ENCODE data around the gene TMEM175. TPM values are rescaled to one million over a fixed set of nuclear protein-coding genes. Genes with fewer than 3 reads are reported as not detected.
"Not testable (repeated sequence)": the region's sequence is repeated elsewhere in the genome, so short reads cannot be mapped to it uniquely, and the experiment has no call there.

The TMEM175 gene
- total RNA-seq, 3 donors from 2014 or later, result 12.5 to 15.6 (median 14.7) TPM

- no peaks in the 10 kb centered on the region for H3K9me3 Mint-ChIP-seq
- ATAC-seq (peak in 1 of 2 donors; percentile 4), DNase-seq (no peak)
- H3K4me1 Mint-ChIP-seq (ENCODE audit: low read depth), result peaks cover 54% of the 10 kb centered on the region
- H3K36me3 Mint-ChIP-seq (ENCODE audit: insufficient read depth), result peaks cover 1% of the 10 kb centered on the region
- no peaks in the 10 kb centered on the region for H3K27me3 Mint-ChIP-seq (ENCODE audit: low read depth)
- H3K4me3 Mint-ChIP-seq, result peak overlapping the region; percentile 95
These were observed 883 bp upstream of the TMEM175 start for GRCh38 chr4:931194-931959.

DNA sequence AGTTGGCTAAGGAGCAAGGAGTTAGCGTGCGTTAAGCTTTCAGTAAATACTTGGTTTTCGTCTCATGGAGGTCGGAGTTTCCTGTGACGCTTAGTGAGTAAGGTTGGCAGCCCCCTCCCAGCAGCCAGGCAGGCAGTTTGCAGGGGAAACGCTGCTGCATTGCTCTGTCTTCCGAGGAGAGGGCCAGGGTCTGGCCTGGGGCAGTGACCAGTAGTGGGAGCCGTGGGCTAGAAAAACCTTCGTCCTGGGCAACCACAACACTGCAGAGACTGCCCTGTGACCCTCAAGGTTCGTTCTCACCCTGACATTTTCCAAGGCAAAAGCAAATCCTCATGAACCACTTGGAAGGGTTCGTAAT lies 432 bp downstream of the TMEM175 start:
- Mint-ChIP-seq H3K27me3 (ENCODE audit: low read depth) (no peaks in the 10 kb centered on the region), H3K4me3 (peak overlapping the region; percentile 95), H3K36me3 (ENCODE audit: insufficient read depth) (peaks cover 2% of the 10 kb centered on the region), H3K9me3 (no peaks in the 10 kb centered on the region), H3K4me1 (ENCODE audit: low read depth) (peaks cover 53% of the 10 kb centered on the region)
- peak; percentile 15 for DNase-seq
- ATAC-seq, result peak; percentile 25 to 44

DNA sequence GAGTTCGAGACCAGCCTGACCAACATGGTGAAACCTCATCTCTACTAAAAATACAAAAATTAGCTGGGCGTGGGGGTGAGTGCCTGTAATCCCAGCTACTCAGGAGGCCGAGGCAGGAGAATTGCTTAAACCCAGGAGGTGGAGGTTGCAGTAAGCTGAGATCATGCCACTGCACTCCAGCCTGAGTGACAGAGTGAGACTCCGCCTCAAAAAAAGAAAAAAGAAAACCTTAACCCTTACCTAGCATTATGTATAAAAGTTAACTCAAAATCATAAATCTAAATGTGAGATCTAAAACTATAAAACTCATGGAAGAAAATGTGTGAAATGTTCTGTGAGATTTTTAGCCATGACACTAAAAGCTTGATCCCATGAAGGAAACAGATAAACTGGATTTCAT lies 7.2 kb downstream of the TMEM175 start:
- H3K4me1 Mint-ChIP-seq (ENCODE audit: low read depth); DNase-seq; H3K27me3 Mint-ChIP-seq (ENCODE audit: low read depth); H3K9me3 Mint-ChIP-seq; H3K4me3 Mint-ChIP-seq; H3K36me3 Mint-ChIP-seq (ENCODE audit: insufficient read depth); ATAC-seq: not testable (repeated sequence)

DNA sequence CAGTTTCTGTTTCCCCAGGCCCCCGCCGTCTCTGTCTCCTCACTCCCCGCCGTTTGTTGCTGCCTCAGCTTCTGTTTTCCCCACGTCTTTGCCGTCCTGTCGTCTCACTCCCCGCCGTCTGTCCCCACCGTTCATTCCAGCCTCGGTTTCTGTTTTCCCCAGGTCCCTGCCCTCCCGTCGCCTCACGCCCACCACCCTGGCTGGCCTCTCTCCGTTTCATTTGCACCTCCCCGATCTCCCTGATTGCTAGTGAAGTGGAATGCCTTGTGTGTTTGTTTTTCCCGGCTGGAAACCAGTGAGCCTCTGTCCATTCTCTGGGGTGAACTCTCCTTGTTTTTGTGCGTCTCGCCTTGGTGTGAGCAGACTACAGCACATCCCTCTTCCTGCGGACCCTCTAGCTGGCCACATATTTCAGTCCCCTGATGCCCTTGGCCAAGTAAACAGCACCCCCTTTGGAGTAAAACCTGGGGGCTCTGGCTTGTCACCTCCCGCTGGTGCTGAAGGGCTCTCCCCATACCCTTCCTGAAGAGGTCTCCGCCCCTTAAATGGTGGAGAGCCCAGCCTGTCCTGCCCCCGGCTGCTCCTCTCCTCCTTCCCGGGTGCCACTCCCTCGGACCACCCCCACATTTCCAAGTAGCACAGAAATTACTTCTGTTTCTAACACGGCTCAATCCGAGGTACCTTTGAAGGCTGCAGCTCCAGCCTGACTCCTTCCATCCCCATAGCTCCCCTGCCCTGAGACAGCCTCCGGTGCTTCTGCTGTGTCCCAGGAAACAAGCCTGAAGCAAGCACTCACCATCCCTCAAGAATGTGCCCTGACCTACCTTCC lies 13.2 kb downstream of the TMEM175 start:
- Mint-ChIP-seq H3K4me1 (ENCODE audit: low read depth) (peaks cover 4% of the 10 kb centered on the region), H3K9me3 (no peaks in the 10 kb centered on the region), H3K4me3 (no peak overlapping the region), H3K36me3 (ENCODE audit: insufficient read depth) (no peaks in the 10 kb centered on the region), H3K27me3 (ENCODE audit: low read depth) (no peaks in the 10 kb centered on the region)
- ATAC-seq, result no peak
- no peak for DNase-seq

GRCh38 chr4:946103-946450 lies 13.8 kb downstream of the TMEM175 start:
- Mint-ChIP-seq H3K27me3 (ENCODE audit: low read depth) (no peaks in the 10 kb centered on the region), H3K4me1 (ENCODE audit: low read depth) (peaks cover 4% of the 10 kb centered on the region), H3K9me3 (no peaks in the 10 kb centered on the region), H3K4me3 (no peak overlapping the region), H3K36me3 (ENCODE audit: insufficient read depth) (no peaks in the 10 kb centered on the region)
- ATAC-seq (no peak), DNase-seq (no peak)

DNA sequence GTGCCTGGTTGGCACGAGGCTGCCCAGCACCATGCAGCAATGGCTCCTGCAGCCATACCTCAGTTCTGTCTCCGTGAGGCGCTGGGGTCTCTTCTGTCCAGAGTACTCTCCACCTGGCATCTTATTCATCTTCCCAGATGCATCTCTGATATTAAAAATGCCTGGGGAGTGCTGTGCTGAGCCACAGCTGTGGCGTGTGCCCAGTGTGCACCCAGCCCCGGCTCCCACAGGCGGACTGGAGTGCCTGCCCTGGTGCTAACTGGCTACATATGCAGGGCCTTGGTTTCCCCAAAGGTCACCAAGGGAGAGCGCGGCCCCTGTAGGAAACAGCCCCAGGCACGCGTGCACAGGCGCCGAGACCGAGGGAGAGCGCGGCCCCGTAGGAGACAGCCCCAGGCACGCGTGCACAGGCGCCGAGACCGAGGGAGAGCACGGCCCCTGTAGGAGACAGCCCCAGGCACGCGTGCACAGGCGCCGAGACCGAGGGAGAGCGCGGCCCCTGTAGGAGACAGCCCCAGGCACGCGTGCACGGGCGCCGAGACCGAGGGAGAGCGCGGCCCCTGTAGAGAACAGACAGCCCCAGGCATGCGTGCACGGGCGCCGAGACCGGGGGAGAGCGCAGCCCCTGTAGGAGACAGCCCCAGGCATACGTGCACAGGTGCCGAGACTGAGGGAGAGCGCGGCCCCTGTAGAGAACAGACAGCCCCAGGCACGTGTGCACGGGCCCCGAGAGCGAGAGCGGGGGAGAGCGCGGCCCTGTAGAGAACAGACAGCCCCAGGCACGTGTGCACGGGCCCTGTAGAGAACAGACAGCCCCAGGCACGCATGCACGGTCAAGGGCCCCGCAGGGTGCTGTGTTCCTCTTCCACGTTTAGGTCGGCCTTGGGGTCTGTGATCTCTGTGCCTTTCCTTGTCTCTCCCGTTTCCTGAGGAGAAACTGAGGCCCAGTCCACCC lies 14.5 kb downstream of the TMEM175 start:
- Mint-ChIP-seq H3K4me3 (no peak overlapping the region), H3K36me3 (ENCODE audit: insufficient read depth) (no peaks in the 10 kb centered on the region), H3K9me3 (no peaks in the 10 kb centered on the region), H3K4me1 (ENCODE audit: low read depth) (peaks cover 4% of the 10 kb centered on the region), H3K27me3 (ENCODE audit: low read depth) (no peaks in the 10 kb centered on the region)
- DNase-seq (no peak), ATAC-seq (no peak)

- no peak overlapping the region for H3K4me3 Mint-ChIP-seq
- peaks cover 2% of the 10 kb centered on the region for H3K36me3 Mint-ChIP-seq (ENCODE audit: insufficient read depth)
- no peak for ATAC-seq
- no peaks in the 10 kb centered on the region for H3K27me3 Mint-ChIP-seq (ENCODE audit: low read depth)
- no peak for DNase-seq
- no peaks in the 10 kb centered on the region for H3K9me3 Mint-ChIP-seq
- H3K4me1 Mint-ChIP-seq (ENCODE audit: low read depth), result peaks cover 4% of the 10 kb centered on the region
These were observed 15.3 kb downstream of the TMEM175 start for GRCh38 chr4:947491-947971.

GRCh38 chr4:948101-948935 lies 16.1 kb downstream of the TMEM175 start:
- H3K9me3 Mint-ChIP-seq, result no peaks in the 10 kb centered on the region
- peaks cover 2% of the 10 kb centered on the region for H3K36me3 Mint-ChIP-seq (ENCODE audit: insufficient read depth)
- DNase-seq, result no peak
- H3K4me1 Mint-ChIP-seq (ENCODE audit: low read depth), result peaks cover 4% of the 10 kb centered on the region
- no peak for ATAC-seq
- no peaks in the 10 kb centered on the region for H3K27me3 Mint-ChIP-seq (ENCODE audit: low read depth)
- no peak overlapping the region for H3K4me3 Mint-ChIP-seq

DNA sequence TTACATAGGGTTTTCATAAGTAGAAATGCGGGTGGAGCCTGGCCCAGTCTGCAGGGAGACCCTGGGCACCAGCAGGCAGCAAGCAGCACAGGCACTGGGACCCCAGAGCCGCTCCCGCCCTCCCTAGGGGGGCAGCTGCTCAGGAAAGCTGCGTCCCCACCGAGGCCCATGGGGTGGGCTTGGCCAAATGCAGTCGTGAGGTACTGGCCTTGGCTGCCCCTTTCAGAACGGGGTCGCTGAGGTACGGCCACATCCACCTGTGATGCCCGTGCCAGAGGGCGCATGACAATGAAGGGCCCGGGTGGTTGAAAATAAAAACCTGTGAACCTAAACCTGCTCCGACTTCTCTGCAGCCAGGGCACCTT lies 16.7 kb downstream of the TMEM175 start:
- Mint-ChIP-seq H3K9me3 (no peaks in the 10 kb centered on the region), H3K4me3 (no peak overlapping the region), H3K36me3 (ENCODE audit: insufficient read depth) (peaks cover 2% of the 10 kb centered on the region), H3K4me1 (ENCODE audit: low read depth) (peaks cover 4% of the 10 kb centered on the region), H3K27me3 (ENCODE audit: low read depth) (no peaks in the 10 kb centered on the region)
- ATAC-seq (no peak), DNase-seq (no peak)

GRCh38 chr4:949656-950055 lies 17.4 kb downstream of the TMEM175 start:
- Mint-ChIP-seq H3K4me3 (no peak overlapping the region), H3K9me3 (no peaks in the 10 kb centered on the region), H3K4me1 (ENCODE audit: low read depth) (peaks cover 4% of the 10 kb centered on the region), H3K27me3 (ENCODE audit: low read depth) (no peaks in the 10 kb centered on the region), H3K36me3 (ENCODE audit: insufficient read depth) (peaks cover 2% of the 10 kb centered on the region)
- DNase-seq (no peak), ATAC-seq (no peak)

DNA sequence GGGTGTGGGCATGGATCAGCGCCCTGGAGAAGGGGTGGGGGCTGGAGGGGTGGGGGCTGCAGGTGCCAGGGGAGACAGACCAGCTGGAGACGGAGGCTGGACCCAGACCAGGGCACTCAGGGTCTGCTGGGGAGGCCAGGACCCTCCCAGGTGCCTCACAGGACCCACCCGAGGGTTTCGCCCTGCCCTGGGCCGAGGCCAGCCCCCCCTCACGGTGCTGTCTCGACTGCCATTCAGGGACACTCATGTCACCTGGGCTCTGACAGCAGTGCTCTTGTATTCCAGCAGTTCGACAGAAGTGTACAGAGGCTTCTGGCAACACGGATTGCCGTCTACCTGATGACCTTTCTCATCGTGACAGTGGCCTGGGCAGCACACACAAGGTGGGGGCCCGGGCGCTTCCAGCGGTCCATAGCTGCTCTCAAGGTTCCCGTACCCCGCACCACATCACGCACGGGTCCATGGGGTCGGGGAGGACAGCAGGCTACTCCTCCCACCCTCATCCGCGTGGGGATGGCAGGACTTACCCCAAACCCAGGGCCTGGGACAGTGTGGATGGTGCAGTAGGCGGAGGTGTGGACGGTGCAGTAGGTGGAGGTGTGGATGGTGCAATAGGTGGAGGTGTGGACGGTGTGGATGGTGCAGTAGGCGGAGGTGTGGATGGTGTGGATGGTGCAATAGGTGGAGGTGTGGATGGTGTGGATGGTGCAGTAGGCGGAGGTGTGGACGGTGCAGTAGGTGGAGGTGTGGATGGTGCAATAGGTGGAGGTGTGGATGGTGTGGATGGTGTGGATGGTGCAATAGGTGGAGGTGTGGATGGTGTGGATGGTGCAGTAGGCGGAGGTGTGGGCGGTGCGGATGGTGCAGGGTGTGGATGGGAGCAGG lies 18.1 kb downstream of the TMEM175 start:
- H3K4me1 Mint-ChIP-seq (ENCODE audit: low read depth), result peaks cover 4% of the 10 kb centered on the region
- ATAC-seq (no peak), DNase-seq (no peak)
- no peaks in the 10 kb centered on the region for H3K9me3 Mint-ChIP-seq
- peaks cover 2% of the 10 kb centered on the region for H3K36me3 Mint-ChIP-seq (ENCODE audit: insufficient read depth)
- no peak overlapping the region for H3K4me3 Mint-ChIP-seq
- no peaks in the 10 kb centered on the region for H3K27me3 Mint-ChIP-seq (ENCODE audit: low read depth)

DNA sequence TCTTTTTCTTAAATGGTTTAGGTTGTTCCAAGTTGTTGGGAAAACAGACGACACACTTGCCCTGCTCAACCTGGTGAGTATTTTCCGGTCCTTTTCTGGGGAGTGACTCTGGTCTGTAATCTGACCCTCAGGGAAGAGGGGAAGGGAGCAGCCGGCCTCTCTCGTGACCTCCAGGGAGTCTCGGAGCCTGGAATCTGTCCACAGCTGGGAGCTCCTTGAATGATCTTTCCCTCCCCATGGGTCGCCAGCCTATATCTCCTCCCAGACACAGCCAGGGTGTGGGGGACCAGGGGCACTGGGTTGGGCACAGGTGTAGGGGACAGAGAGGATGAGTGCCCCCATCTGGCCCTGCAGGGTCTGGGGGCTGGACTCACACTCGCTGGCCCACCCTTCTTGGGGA lies 18.9 kb downstream of the TMEM175 start:
- H3K4me1 Mint-ChIP-seq (ENCODE audit: low read depth), result peaks cover 1% of the 10 kb centered on the region
- H3K36me3 Mint-ChIP-seq (ENCODE audit: insufficient read depth), result peaks cover 2% of the 10 kb centered on the region
- DNase-seq (no peak), ATAC-seq (no peak)
- H3K27me3 Mint-ChIP-seq (ENCODE audit: low read depth), result no peaks in the 10 kb centered on the region
- H3K4me3 Mint-ChIP-seq, result no peak overlapping the region
- H3K9me3 Mint-ChIP-seq, result no peaks in the 10 kb centered on the region
